GM13977 (cell line): ENCODE results near the gene PDRG1.

ENCODE experiments used
- DNase-seq: peaks from one replicate; pipeline ENCODE4 v3.0.0; 2012; ENCODE audit warnings: low spot score
- CTCF ChIP-seq: IDR thresholded peaks from 2 replicates; pipeline ENCODE4 v1.5.1; 2012; ENCODE audit warnings: mild to moderate bottlenecking, control low read depth; ENCODE audit not compliant: insufficient read depth; ENCODE audit errors: extremely low read depth, missing control alignments
- in situ Hi-C: fragments of 300-500 bp; cut with MboI; formaldehyde crosslinking; loops from one replicate; pipeline ENCODE4 v1.12.0; 2022; ENCODE audit warnings: low sequenced_read_pairs, low pct_unique_long_range_greater_than_20kb, mixed read lengths, inconsistent platforms; ENCODE audit not compliant: unreplicated experiment

Gene PDRG1

GRCh38 chr20:31945319-31945718, 6.5 kb downstream of the PDRG1 start:
- in situ Hi-C loops = no loop called here
- no peak for TF ChIP-seq CTCF
- DNase-seq = no peak

- in situ Hi-C loops = no loop called here
- TF ChIP-seq CTCF = no peak
- DNase-seq = no peak
Observed at GRCh38 chr20:31943052-31943471, 8.8 kb downstream of the PDRG1 start.

DNA sequence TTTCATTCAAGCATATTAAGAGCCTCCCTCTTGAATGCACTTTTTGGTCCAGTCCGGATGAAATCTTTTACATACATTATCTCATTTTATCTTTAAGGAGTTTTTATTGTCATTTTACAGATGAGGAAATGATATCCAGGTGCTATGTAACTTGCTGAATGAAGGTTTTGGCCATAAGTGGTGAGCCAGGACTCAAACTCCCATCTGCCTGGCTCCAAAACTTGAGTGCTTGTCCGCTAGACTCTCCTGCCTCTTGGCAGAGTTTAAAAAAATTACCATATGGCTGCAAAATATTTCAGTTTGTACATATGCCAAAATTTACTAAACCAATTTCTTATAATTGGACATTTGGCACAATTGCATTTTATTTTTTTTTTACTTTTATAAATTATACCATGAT, 12.2 kb downstream of the PDRG1 start:
- in situ Hi-C loops = no loop called here
- no peak for TF ChIP-seq CTCF
- DNase-seq = no peak

DNA sequence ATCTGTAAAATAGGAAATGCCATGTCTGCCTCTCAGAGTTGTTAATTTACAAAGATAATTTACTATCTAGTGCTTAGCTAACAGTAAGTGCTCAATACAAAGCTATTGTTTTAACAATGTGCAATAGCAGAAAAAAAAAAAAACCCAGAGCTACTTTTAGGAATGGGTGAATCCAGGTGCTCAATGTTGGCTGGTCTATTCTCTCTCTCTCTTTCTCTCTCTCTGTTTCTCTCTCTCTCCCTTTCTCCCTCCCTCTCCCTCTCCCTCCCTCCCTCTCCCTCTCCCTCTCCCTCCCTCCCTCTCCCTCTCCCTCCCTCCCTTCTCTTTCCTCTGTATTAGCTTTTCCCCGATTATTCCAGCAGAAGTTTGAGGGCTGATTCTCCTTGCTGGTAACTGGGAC, 14.0 kb downstream of the PDRG1 start:
- no peak for TF ChIP-seq CTCF
- DNase-seq = no peak
- in situ Hi-C loops = no loop called here

DNA sequence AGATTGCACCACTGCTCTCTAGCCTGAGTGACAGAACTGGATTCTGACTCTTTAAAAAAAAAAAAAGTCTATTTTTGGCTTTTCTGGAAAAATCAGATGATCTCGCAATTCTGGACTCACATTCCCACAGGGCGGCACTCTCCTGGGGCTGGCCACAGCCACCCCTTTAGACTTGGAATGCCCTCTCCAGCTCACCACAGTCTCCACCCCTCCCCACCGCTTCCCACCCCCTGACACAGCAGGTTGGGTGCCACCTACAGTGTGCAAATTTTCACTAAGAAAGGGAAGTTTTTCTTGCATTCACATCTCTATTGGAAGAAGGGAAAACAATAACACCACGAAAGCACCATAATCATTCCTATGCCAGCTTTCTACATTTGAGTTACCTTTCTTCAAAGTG, 15.4 kb downstream of the PDRG1 start:
- in situ Hi-C loops = no loop called here
- DNase-seq = no peak
- no peak for TF ChIP-seq CTCF

DNA sequence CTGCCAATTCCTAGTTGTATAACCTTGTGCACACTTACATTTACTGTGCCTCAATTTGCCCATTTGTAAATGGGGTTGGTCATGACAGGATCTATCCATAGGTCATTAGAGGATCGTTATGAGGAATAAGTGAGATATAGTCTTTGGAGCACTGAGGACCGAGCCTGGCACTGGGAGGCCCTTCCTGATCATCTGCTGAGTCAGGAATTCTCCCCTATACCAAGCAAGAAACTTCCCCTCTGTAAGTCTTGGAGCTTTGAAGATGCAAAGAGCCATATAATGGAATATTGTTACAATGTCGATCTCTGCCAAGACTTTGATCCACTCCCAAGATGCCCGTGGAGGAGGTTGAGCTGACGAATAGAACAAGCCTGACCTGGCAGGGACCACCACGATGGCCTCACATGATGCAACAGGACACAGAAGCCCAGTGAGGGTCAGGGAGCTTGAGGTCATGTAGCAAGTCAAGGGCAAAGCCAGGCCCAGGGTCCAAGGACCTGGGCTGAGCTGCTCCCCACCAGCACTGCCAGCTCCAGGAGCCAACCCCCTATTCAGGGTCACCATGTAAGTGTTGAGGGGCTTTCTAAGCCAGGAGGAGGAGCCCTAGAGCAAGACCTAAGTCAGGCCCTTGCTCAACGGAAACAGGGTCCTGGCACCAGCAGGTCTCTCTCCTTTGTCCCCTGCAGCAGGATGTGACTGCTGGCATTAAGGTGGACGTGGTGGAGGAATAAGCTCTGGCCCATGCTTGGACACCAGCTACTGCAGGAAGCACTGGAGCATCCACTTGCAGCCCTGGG, 16.7 kb downstream of the PDRG1 start:
- no peak for DNase-seq
- TF ChIP-seq CTCF = no peak
- in situ Hi-C loops = no loop called here
